GM23338 (cell line): ENCODE results near the gene ABCF2. TPM values are rescaled to one million over a fixed set of nuclear protein-coding genes. Genes with fewer than 3 reads are reported as not detected.

Experiments used
- ATAC-seq: fragments of 200-7000 bp; cut with Tn5 transposase; 3 replicates; pipeline ENCODE4 v1.9.1; 2020
- DNase-seq: peaks from one replicate; pipeline ENCODE4 v3.0.0-alpha.2; 2015; ENCODE audit warnings: low spot score
- H2AFZ ChIP-seq: fragments of 200-600 bp; sonication (generic); 2 replicates; pipeline ENCODE4 v1.8.0; 2016; ENCODE audit warnings: antibody characterized with exemption, mild to moderate bottlenecking, moderate library complexity
- H3F3A ChIP-seq: fragments of 200-600 bp; sonication (generic); replicated peaks from 2 replicates; pipeline ENCODE4 v1.8.0; 2017; ENCODE audit warnings: antibody characterized with exemption, mixed run types, low read depth
- H3K27ac ChIP-seq: fragments of 200-600 bp; sonication (generic); 2 replicates; pipeline ENCODE4 v1.6.1; 2016; ENCODE audit warnings: low read depth
- H3K27me3 ChIP-seq: fragments of 200-600 bp; sonication (generic); 2 replicates; pipeline ENCODE4 v1.8.0; 2016; ENCODE audit warnings: mild to moderate bottlenecking, mixed run types, moderate library complexity; ENCODE audit not compliant: insufficient read depth
- H3K36me3 ChIP-seq: fragments of 200-600 bp; sonication (generic); 2 replicates; pipeline ENCODE4 v1.8.0; 2016; ENCODE audit warnings: mild to moderate bottlenecking; ENCODE audit not compliant: insufficient read depth
- H3K4me1 ChIP-seq: fragments of 200-600 bp; sonication (generic); 2 replicates; pipeline ENCODE4 v1.8.0; 2016; ENCODE audit warnings: mild to moderate bottlenecking, moderate library complexity; ENCODE audit not compliant: insufficient read depth
- H3K4me2 ChIP-seq: fragments of 200-600 bp; sonication (generic); 2 replicates; pipeline ENCODE4 v1.7.1; 2017; ENCODE audit warnings: mixed run types
- H3K4me3 ChIP-seq: fragments of 200-600 bp; sonication (generic); 2 replicates; pipeline ENCODE4 v1.6.1; 2016; ENCODE audit warnings: mixed run types
- H3K79me2 ChIP-seq: fragments of 200-600 bp; sonication (generic); replicated peaks from 2 replicates; pipeline ENCODE4 v1.8.0; 2017; ENCODE audit warnings: mild to moderate bottlenecking; ENCODE audit not compliant: insufficient read depth
- H3K9me2 ChIP-seq: fragments of 200-600 bp; sonication (generic); 2 replicates; pipeline ENCODE4 v1.8.0; 2017; ENCODE audit not compliant: insufficient read depth
- H4K20me1 ChIP-seq: fragments of 200-600 bp; sonication (generic); replicated peaks from 2 replicates; pipeline ENCODE4 v1.8.0; 2017; ENCODE audit warnings: mild to moderate bottlenecking; ENCODE audit not compliant: insufficient read depth
- H3K27ac Mint-ChIP-seq: 2 replicates; pipeline ENCODE4 v1.8.0; 2020; ENCODE audit warnings: inconsistent platforms, mild to moderate bottlenecking, moderate library complexity, mixed read lengths
- H3K27me3 Mint-ChIP-seq: 3 replicates; pipeline ENCODE4 v1.8.0; 2022; ENCODE audit warnings: low read depth, mild to moderate bottlenecking, moderate library complexity, mixed read lengths, inconsistent platforms; ENCODE audit not compliant: insufficient read depth, poor library complexity
- H3K36me3 Mint-ChIP-seq: 3 replicates; pipeline ENCODE4 v1.8.0; 2021; ENCODE audit warnings: low read depth, mild to moderate bottlenecking, inconsistent platforms, moderate library complexity, mixed read lengths
- H3K4me1 Mint-ChIP-seq: 3 replicates; pipeline ENCODE4 v1.8.0; 2020; ENCODE audit warnings: mild to moderate bottlenecking, inconsistent platforms, mixed read lengths
- H3K4me3 Mint-ChIP-seq: 3 replicates; pipeline ENCODE4 v1.8.0; 2021; ENCODE audit warnings: moderate library complexity, mild to moderate bottlenecking, inconsistent platforms, mixed read lengths
- H3K9me3 Mint-ChIP-seq: 3 replicates; pipeline ENCODE4 v1.8.0; 2020; ENCODE audit warnings: moderate library complexity, mild to moderate bottlenecking, inconsistent platforms, mixed read lengths
- CREB1 ChIP-seq: fragments of 250-450 bp; sonication (Bioruptor Pico); IDR thresholded peaks from 2 replicates; pipeline ENCODE4 v1.5.0; 2020; ENCODE audit warnings: low read depth, mild to moderate bottlenecking, moderate library complexity
- CTCF ChIP-seq, 2 experiments: fragments of 200-600 bp in 1 of 2; sonication (generic) in 1 of 2; conservative IDR thresholded peaks; 2 replicates each; pipeline versions ENCODE4 v1.5.1 to v1.6.1; 2016 to 2017; ENCODE audit warnings: antibody characterized with exemption in 2 of 2, low read depth in 2 of 2, mild to moderate bottlenecking in 2 of 2, moderate library complexity in 1 of 2
- ETS1 ChIP-seq: IDR thresholded peaks from 2 replicates; pipeline ENCODE4 v1.6.1; 2016; ENCODE audit warnings: antibody characterized with exemption
- EZH2 ChIP-seq: fragments of 200-600 bp; sonication (generic); IDR thresholded peaks from one replicate; pipeline ENCODE4 v1.8.0; 2017; ENCODE audit warnings: antibody characterized with exemption, mild to moderate bottlenecking, low read depth; ENCODE audit not compliant: unreplicated experiment
- EZH2phosphoT487 ChIP-seq: fragments of 200-600 bp; sonication (generic); IDR thresholded peaks from one replicate; pipeline ENCODE4 v1.8.1; 2018; ENCODE audit warnings: antibody characterized with exemption; ENCODE audit not compliant: unreplicated experiment
- JUNB ChIP-seq: IDR thresholded peaks from one replicate; pipeline ENCODE4 v1.6.1; 2016; ENCODE audit warnings: antibody characterized with exemption; ENCODE audit not compliant: unreplicated experiment
- NANOG ChIP-seq: IDR thresholded peaks from 2 replicates; pipeline ENCODE4 v1.6.1; 2016; ENCODE audit warnings: antibody characterized with exemption, borderline replicate concordance
- POLR2AphosphoS5 ChIP-seq: IDR thresholded peaks from 2 replicates; pipeline ENCODE4 v1.6.1; 2016; ENCODE audit warnings: antibody characterized with exemption, low read depth
- STAT1 ChIP-seq: IDR thresholded peaks from one replicate; pipeline ENCODE4 v1.6.1; 2016; ENCODE audit warnings: antibody characterized with exemption; ENCODE audit not compliant: unreplicated experiment
- ZNF114 ChIP-seq: fragments of 250-450 bp; sonication (Bioruptor Pico); IDR thresholded peaks from 2 replicates; pipeline ENCODE4 v1.5.0; 2020; ENCODE audit warnings: mild to moderate bottlenecking, moderate library complexity
- ZNF331 ChIP-seq: fragments of 250-450 bp; sonication (Bioruptor Pico); IDR thresholded peaks from 2 replicates; pipeline ENCODE4 v1.5.0; 2020; ENCODE audit warnings: low read depth, mild to moderate bottlenecking, moderate library complexity
- ZNF462 ChIP-seq: fragments of 250-450 bp; sonication (Bioruptor Pico); IDR thresholded peaks from 2 replicates; pipeline ENCODE4 v1.5.0; 2020; ENCODE audit warnings: mild to moderate bottlenecking, moderate library complexity
- polyA plus RNA-seq: library from polyadenylated mRNA; unstranded; fragments of >200 nt; fragmentation: Nextera tagmentation; extraction: Ambion mirVana; gene quantifications from 2 replicates; pipeline ENCODE4 v1.2.1, GENCODE V29; 2016
- total RNA-seq: library from RNA; depleted of rRNA; stranded (reverse); fragments of >200 nt; shearing (Covaris generic); gene quantifications from 2 replicates; pipeline ENCODE4 v1.2.3, GENCODE V29; 2014
- TF ChIP-seq, protein P1 (sequence below): IDR thresholded peaks from one replicate; pipeline ENCODE4 v1.6.1; 2018; ENCODE audit warnings: antibody characterized with exemption; ENCODE audit not compliant: unreplicated experiment

Gene ABCF2
- total and polyA plus RNA-seq, 2 experiments from 2014 or later: 18.7 to 58.7 TPM

GRCh38 chr7:151269511-151269910, 42.5 kb upstream of the ABCF2 start:
- H2AFZ ChIP-seq: no peak overlapping the region
- H3K4me1 ChIP-seq: no peaks in the 10 kb centered on the region
- peaks cover 9% of the 10 kb centered on the region for H3K27me3 Mint-ChIP-seq
- no peak overlapping the region for H3K4me2 ChIP-seq
- H3K27ac Mint-ChIP-seq: no peak overlapping the region
- no peaks in the 10 kb centered on the region for H3K9me2 ChIP-seq
- H3K4me3 Mint-ChIP-seq: no peak overlapping the region
- H3K36me3 ChIP-seq: no peaks in the 10 kb centered on the region
- no peaks in the 10 kb centered on the region for H3K36me3 Mint-ChIP-seq
- H3K4me1 Mint-ChIP-seq: peaks cover 2% of the 10 kb centered on the region; the same call in 1 of the 3 replicates
- ATAC-seq (no peak), DNase-seq (no peak)
- H3K27me3 ChIP-seq: no peaks in the 10 kb centered on the region
- no peaks in the 10 kb centered on the region for H3K79me2 ChIP-seq
- H4K20me1 ChIP-seq: no peaks in the 10 kb centered on the region
- TF ChIP-seq ZNF114 (CRISPR knock-in tag) (no peak), EZH2 (no peak), POLR2AphosphoS5 (no peak), JUNB (no peak), STAT1 (no peak), NANOG (no peak), CTCF (conservative IDR thresholded peaks at IDR 0.05; ENCODE audit: low read depth in 2 of 2) (no peak), EZH2phosphoT487 (no peak), ETS1 (no peak), ZNF331 (CRISPR knock-in tag) (no peak), CREB1 (CRISPR knock-in tag) (no peak), ZNF462 (CRISPR knock-in tag) (no peak)
- TF ChIP-seq, protein P1, sequence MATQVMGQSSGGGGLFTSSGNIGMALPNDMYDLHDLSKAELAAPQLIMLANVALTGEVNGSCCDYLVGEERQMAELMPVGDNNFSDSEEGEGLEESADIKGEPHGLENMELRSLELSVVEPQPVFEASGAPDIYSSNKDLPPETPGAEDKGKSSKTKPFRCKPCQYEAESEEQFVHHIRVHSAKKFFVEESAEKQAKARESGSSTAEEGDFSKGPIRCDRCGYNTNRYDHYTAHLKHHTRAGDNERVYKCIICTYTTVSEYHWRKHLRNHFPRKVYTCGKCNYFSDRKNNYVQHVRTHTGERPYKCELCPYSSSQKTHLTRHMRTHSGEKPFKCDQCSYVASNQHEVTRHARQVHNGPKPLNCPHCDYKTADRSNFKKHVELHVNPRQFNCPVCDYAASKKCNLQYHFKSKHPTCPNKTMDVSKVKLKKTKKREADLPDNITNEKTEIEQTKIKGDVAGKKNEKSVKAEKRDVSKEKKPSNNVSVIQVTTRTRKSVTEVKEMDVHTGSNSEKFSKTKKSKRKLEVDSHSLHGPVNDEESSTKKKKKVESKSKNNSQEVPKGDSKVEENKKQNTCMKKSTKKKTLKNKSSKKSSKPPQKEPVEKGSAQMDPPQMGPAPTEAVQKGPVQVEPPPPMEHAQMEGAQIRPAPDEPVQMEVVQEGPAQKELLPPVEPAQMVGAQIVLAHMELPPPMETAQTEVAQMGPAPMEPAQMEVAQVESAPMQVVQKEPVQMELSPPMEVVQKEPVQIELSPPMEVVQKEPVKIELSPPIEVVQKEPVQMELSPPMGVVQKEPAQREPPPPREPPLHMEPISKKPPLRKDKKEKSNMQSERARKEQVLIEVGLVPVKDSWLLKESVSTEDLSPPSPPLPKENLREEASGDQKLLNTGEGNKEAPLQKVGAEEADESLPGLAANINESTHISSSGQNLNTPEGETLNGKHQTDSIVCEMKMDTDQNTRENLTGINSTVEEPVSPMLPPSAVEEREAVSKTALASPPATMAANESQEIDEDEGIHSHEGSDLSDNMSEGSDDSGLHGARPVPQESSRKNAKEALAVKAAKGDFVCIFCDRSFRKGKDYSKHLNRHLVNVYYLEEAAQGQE: no peak
- no peak overlapping the region for H3K4me3 ChIP-seq
- H3K9me3 Mint-ChIP-seq: no peaks in the 10 kb centered on the region
- H3F3A ChIP-seq: no peaks in the 10 kb centered on the region
- H3K27ac ChIP-seq: no peak overlapping the region
